Right ventricle myocardium inferior (tissue), 1 donor: ENCODE results near the gene AFG3L2. TPM values are rescaled to one million over a fixed set of nuclear protein-coding genes. Genes with fewer than 3 reads are reported as not detected.

Source experiments
- ATAC-seq: fragments of 200-7000 bp; cut with Tn5 transposase; one replicate; pipeline ENCODE4 v1.9.1; 2020; ENCODE audit warnings: mild to moderate bottlenecking, moderate library complexity
- DNase-seq: peaks from one replicate; pipeline ENCODE4 v3.0.0; 2021; ENCODE audit errors: missing footprints
- intact Hi-C: fragments of 100-400 bp; cut with DNase I; formaldehyde crosslinking; loops from one replicate; pipeline ENCODE4 v1.11.0; 2022
- total RNA-seq: library from RNA; stranded (reverse); fragmentation: NEBNext Ultra II Directional; extraction: Animal tissue kit (Norgen Biotek cat#: 25700); gene quantifications from one replicate; pipeline ENCODE4 v1.2.1, GENCODE V29; 2021
- donor health status: DM: no; HTN: yes; CAD: no; lungs with severe emphysema.

Gene AFG3L2
- total RNA-seq, 1 donor from 2014 or later: 140 TPM

DNA sequence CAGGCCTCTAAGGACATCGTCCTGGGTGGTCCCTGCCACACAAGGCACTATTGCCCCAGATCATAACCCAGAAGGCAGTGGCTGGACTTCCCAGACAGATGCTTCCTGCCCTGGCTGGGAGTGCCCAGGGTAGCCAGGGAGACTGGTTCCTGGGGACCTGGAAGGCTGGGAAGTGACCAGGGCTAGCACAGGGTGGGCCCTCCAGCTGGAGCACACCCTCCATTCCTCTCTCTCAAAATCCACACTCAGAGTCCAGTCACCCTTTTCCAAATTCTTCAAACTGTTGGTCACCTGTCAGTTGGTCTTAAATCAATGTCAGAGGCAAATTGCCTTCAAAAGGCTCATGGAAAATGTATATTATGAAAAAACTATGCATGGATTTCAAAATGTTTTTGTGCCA lies 80.6 kb downstream of the AFG3L2 start:
- no peak for ATAC-seq

DNA sequence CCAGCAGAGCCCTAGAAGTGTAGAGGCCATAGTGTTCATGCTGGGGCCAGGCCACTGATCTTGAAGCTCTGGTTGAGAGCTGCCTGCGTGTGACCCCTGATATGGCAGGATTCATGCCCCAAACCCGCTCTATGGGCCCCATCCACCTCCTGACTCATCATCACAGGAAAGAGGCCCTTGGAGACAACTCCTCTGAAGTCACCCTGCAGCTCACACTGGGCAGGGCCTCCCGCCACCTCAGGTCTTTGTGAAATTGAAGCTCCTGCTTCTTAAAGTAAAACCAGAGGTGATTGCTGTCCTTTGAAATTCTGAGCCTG lies 81.0 kb downstream of the AFG3L2 start:
- DNase-seq (no peak), ATAC-seq (peak; percentile 5)
- intact Hi-C loops: no loop called here

More for the DNA sequence above, 80.6 kb downstream of the AFG3L2 start:
- no peak for DNase-seq
- intact Hi-C loops: no loop called here

DNA sequence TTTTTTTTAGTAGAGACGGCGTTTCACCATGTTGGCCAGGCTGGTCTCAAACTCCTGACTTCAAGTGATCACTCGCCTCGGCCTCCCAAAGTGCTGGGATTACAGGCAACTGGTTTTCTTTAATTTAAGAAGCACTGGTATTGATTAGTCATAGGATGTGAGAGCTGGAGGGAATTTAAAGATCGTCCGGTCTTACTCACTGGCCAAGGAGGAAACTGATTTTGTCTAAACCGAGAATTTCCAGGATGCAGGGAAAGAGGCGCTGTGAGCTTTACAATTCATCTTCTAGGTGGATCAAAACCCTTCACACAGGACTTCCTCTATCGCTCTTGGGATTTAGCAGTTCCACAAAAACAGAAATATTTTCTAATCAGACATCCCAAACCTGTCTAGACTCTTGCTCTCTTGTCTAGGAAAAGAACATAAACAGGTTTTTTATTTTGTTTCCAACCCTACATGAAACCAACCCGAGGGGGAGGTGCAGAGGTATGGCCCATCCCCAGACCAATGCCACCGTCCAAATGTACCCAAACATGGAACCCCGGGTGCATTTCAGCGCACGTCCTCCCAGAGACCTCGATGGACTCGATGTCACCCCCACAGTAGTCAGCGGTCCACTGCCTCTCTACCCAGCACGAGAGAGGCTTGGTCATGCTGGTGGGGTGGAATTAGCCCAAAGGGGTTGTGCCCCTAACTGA lies 81.5 kb downstream of the AFG3L2 start:
- peak; percentile 16 for ATAC-seq
- intact Hi-C loops: no loop called here
- DNase-seq: peak; percentile 52

DNA sequence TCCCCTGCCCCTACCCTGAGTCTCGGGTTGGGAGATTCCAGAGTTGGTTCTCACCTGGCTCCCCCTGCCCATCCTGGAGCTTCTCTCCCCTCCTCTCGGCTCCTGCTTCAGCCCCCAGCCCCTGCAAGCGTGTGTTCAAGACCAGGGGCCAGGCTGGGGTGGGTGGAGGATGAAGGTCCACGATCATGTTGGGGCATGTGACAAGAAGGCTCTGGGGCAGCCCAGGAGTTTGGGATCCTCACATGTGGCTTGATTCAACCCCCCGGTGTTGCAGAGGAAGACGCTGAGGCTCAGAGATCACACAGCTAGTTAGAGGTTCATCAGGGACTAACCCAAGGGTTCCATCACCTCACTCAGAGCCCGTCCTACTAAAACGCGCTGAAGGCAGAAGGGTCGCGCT lies 83.2 kb downstream of the AFG3L2 start:
- intact Hi-C loops: no loop called here
- DNase-seq (peak; percentile 53), ATAC-seq (no peak)

DNA sequence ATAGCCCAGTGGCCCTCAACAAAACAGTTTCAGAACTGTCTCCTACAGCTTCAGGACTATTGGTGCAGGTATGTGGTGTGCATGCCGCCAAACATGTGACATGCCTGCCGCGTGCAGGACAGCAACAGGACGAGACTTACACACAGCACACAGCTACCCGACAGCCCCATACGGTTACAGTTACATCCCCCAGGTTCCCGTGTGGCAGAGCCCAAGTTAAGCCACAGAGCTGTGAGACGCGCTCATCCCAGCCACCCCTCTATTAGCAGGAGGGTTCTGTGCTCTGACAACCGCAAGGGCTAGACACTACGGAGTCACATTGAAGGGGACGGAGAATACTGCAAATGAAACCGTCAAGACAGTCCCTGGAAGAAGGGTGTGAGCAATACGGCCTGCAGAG lies 85.3 kb downstream of the AFG3L2 start:
- intact Hi-C loops: no loop called here
- ATAC-seq: no peak
- DNase-seq: no peak

DNA sequence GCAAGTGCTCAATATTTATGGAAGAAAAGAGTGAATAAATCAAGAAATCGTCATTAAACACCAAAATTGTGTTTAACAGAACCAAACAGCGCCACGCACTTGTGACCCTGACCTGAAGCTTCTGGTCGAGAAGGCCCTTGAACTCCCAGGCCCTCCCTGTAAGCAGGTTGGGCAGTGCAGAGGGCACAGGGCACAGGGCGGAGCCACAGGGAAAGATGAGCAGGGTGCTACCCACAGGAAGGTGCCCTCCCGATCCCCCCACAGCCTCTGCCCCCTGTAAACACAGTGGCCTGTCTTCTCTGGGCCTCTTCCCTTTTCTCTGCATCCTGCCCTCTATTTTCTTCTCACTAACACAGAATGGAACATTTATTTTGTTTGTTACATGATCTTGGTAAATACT lies 85.9 kb downstream of the AFG3L2 start:
- ATAC-seq (no peak), DNase-seq (no peak)
- intact Hi-C loops: no loop called here

DNA sequence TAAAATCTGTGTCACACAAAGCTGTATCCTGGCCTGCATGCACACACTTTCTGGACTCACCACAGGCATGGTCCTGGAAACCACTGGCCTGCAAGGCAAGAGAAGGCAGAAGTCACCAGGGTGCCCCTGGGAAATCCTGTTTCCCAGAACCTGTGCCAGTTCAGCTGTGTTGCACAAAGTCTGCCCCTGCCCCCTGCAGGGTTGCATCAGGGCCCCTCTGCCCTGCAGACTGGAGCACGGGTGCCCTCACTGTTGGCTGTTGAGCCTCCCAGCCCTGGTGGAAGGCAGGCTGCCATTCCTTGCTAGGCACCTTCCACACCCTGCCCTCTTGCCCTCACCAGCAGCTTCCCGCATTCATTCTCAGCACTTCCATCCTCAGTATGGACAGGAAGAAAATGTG lies 86.9 kb downstream of the AFG3L2 start:
- ATAC-seq: no peak
- intact Hi-C loops: no loop called here
- DNase-seq: no peak

DNA sequence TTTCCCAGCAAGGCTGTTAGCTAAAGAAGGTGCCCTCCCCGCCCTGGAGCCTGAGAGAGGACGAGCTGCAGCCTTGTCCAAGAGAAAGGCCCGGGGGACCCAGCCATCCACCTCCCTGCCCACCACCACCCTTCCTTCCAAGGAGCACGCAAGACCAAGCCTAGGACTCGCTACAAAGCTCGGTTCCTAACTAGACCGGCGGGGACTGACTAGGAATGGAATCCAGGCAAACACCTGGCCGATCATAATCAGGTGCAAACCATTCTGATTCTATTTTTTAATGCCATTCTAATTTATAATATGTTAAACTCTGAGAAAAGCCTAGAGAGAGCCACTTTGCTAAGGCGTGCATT lies 88.6 kb downstream of the AFG3L2 start:
- DNase-seq (no peak), ATAC-seq (peak; percentile 6)
- intact Hi-C loops: no loop called here

DNA sequence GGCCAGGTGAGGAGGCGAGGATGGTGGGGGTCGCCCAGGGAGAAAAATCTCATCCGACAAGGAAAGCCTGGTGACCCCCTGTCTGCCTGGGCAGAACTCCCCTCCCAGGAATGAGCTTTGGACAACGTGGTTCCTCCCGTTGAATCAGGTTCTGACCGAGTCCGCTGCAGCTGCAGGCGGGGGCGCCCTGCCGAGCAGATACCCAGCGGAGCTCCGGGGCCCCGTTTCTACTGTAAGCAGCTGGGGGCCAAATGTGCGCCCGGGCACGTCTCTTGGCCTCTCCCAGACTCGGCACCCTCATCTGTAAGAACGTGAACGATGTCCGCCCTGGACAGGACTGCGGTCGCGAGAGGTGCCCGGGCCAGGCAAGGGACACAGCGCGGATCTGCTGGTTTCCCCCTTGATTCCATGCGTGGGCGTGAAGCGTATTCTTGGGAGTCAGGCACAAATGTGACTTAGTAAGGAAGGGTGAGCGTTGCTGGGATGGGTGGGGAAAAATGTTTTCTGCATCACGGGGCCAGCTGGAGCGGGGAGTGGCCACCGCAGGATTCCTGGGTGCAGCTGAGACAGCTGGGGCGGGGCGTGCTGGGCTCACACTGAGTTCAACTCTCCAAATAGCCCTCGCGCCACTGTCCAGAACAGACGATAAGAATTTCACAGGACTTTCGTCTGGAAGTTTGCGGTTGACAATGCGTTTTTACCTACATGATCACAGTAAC lies 89.2 kb downstream of the AFG3L2 start:
- peak; percentile 92 for ATAC-seq
- intact Hi-C loops: no loop called here
- DNase-seq: peak; percentile 90

DNA sequence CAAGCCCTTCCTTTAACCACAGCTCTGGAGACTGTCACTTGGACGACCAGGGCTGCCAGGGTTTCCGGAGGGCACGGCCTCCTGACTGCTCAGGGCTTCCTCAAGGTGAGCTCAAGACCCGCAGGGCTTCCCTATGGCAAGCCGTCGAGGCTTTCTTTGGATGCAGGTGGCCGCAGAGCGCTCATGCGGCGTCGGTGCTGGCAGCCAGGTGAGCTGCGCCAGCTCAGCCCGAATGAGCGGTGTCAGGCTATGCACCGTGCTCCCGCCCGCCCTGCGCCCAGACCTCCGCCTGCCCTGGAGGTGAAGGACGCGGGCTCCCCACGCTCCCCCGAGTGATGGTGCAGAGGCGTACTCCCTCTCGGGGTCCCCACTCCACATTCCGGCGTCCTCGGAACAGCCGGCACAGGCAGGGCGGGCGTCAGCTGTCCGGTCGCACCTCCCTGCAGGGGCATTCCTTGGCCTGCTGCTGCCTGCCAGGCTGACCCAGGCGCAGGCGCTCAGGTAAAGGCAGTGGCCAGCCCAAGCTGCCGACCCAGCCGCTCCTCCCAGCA lies 89.8 kb downstream of the AFG3L2 start:
- ATAC-seq (no peak), DNase-seq (no peak)
- intact Hi-C loops: no loop called here

DNA sequence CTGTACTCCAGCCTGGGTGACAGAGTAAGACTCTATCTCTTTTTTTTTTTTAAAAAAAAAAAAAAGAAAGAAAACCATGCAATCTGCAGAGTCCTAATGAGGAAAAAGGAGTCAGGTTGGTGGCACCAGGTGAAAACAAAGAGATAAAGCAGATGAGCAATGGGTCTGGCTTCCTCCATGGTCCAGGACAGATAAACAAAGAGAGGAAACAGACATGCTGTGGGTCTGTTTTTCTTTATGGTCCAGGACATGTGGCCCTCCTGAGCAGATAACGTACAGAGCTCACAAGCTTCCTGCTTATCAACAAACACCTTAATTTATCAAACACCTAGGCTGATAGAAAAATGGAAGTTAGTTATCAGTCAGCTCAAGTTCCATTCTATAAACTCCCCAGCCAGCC lies 93.4 kb downstream of the AFG3L2 start:
- ATAC-seq: no peak
- intact Hi-C loops: loop anchor here (5.0 kb wide), 2 partner anchors 34 to 54 kb away; no protein-coding TSS in a partner anchor

DNA sequence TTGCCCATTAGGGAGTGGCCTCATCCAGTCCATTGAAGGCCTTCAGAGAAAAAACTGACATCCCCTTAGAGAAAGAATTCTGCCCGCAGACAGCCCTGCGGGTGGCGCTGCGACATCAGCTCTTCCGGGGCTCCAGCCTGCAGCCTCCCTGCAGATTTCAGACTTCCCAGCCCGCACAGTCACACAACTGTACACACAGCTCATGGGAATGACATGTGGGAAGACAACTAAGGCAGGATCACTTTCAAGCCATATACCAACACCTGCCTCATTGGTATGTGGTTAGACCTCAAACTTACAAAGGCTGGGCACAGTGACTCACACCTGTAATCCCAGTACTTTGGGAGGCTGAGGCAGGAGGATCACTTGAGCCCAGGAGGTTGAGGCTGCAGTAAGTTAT lies 93.8 kb downstream of the AFG3L2 start:
- DNase-seq (no peak), ATAC-seq (no peak)
- intact Hi-C loops: loop anchor here (5.0 kb wide), 2 partner anchors 34 to 54 kb away; no protein-coding TSS in a partner anchor

More for the DNA sequence above, 93.4 kb downstream of the AFG3L2 start:
- no peak for DNase-seq

DNA sequence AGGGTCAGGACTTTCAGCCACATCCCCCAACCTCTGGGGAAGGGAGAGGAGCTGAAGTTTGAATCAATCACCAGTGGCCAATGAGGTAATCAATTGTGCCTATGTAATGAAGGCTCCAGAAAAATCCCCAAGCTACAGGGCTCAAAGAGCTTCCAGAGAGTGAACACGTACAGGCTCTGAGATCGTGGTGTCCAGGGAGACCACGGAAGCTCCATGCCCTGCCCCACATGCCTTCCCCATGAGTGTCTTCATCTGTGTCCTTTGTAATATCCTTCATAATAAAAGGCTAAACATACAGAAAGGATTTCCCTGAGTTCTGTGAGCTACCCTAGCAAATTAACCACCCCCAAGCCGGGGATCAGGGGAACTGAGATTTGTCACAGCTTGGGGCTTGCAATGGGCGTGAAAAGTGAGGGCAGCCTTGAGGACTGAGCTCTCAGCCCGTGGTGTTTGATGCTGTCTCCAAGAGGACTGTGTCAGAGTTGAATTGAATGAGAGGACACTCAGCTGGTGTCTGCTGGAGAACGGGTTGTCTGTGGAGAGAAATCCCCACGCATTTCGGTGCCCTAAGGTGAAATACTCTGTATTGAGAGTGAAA lies 94.5 kb downstream of the AFG3L2 start:
- no peak for ATAC-seq
- intact Hi-C loops: loop anchor here (5.0 kb wide), 2 partner anchors 35 to 55 kb away; no protein-coding TSS in a partner anchor
- no peak for DNase-seq

DNA sequence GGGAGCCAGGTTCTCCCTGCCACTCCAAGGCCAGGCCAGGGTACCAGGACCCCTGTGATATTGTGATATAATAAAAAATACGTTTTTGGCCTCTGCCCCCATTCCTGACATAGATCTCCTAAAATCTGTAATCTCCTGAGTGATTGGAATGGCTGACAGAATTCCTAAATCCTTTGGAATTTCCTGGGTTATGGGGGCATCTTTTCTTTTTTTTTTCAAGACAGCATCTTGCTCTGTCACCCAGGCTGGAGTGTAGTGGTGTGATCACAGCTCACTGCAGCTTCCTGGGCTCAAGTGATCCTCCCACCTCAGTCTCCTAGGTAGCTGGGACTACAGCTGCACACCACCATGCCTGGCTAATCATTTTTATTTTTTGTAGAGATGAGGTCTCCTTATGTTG lies 95.2 kb downstream of the AFG3L2 start:
- ATAC-seq (no peak), DNase-seq (no peak)
- intact Hi-C loops: loop anchor here (5.0 kb wide), 2 partner anchors 35 to 55 kb away; no protein-coding TSS in a partner anchor

DNA sequence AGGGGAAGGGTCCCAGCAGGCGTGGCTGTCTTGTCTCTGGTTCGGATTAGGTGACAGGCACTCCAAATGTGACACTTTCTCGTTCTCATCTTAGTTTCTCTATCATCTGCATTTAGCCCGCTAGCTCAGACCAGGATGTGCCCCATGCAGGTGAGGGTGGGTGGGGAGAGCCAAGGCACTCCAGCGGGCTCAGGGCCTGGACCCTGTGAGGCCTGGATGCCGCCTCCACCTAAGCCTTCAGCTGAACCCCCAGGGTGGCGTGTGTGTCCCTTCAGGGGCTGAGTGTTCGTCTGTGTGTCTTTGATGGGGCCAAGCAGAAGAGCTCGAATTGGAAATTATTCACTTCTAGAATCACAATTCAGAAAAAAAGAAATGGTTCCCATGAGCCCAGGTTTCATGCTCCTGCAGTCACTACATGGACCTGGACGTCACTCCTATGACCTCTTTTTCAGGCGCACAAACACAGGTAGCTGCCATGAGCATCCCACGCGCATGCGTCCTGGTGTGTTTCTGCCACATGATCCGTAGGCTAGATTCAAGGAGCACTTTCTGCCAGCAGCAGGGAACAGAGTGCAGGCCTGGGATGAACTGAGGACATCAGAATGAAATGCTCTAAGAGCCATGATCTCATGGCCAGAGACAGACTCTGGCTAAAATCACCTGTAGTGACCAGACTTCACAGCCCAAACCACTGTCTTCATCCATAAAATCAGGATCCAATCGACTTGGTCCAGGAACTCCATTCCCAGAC lies 97.1 kb downstream of the AFG3L2 start:
- ATAC-seq (peak; percentile 8), DNase-seq (no peak)
- intact Hi-C loops: loop anchor here (2.0 to 10.0 kb wide), 4 partner anchors 37 to 375 kb away; partner anchors contain the start of genes AFG3L2 and SPIRE1
